DMS53 (cell line): ENCODE data around the gene SRXN1.
A peak's percentile ranks its signal among the peaks of the same experiment; 100 is the strongest.
"Not testable (repeated sequence)": the region's sequence is repeated elsewhere in the genome, so short reads cannot be mapped to it uniquely, and the experiment has no call there.

Source experiments
- DNase-seq: peaks from one replicate; lab custom pipeline; 2025; lab: John Stamatoyannopoulos, UW

Gene SRXN1

DNA sequence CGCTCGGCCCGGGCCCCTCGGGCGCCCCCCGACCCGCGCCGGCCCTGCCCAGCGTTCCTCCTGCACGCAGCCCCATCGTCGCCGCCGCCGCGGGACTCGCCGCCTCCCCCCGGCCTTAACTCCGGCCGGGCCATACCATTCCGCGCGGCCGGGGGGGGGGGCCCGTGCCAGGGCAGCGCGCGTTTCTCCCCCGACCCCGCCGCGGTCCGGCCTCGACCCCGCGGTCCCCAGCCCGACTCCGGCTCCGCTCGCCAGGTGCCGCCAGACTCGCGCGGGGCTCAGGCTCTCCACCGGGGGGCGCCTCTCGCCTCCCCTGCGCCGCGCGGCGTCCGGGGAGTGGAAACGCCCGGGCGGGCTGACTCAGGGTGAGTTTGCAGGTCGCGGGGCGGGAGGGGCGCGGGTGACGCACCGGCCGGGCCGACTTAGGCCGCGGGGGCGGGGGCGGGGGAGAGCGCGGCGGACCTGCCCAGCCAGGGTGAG is at the start of gene SRXN1:
SRXN1 (minus strand) TSS at position 91 of the 480 bp plus-strand sequence; CDS start at position 76, 15 bp downstream.
- DNase-seq = peak; percentile 97

DNA sequence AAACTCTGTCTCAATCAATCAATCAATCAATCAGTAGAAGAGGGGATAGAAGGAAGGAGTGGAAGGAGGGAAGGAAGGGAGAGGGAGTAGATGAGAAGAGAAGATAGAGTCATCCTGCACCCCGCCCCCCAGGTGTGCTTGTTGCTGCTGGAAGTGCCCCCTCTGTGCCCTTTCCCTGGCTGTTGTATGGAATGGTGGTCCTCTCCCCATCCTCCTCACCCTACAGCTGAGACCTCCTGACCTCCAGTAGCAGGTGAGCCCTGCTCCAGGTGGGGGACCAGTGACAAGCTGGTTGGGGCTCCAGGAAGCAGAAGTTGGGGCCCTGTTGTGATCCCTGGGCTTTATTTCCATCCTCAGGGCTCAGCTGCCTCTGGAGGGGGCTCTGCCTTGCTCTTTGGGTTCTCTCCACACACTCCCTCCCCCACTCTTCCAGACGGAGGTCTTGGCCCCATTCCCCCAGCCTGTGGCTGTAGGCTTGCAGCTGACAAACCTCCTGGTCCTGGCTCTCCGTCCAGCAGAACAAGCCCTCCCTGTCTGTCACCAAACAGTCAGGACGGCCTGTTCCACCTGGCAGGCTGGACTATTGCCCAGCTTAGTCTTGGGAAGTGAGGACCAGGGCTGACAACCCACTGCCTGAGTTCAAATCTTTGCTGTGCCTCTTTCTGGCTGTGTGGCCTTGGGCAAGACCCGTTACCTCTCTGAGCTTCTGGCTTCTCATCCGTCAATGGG is 48.6 kb upstream of the SRXN1 start:
- no peak for DNase-seq

DNA sequence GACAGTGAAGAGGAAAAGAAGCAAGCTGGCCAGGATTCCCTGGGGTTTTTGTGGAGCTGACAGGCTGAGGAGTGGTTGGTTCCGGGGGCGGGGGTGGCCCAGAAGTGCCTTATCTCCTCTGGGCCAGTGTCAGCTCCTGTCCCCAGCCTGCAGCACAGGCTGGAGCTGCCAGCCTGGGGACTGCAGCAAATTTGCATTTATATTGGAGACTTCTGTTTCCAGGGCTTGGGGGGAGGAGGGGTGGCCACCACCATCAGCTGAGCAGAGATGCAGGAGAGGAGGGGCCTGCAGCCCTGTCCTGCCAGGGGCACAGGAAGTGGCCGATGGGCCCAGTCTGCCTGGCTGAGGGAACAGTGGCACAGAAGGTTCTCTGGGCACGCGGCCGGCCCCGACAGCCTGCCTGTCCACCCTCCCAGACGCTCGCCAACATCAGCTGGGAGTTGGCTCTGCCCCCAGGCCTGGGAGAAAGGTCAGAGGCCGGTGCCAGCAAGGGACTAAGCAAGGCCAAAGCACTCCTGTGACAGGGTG is 46.9 kb upstream of the SRXN1 start:
- no peak for DNase-seq

DNA sequence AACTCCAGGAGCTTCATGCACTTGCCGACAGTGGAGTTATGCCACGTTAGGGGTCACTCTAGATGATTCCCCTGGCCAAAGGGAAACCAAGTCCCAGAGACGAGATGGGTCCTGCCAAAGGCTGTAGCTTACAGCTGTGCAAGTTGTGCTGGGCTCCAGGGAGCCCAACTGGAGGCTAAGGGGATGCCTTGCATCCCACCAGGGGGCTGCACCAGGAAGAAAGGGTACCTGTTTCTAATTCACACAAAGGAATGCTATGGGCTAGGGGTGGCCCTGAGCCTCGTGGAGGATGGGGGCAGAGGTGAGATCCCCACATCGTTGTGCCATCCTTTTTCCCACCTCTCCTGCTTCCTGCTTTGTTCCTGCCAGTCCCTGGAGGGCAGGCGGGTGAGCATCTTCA is 46.3 kb upstream of the SRXN1 start:
- DNase-seq = no peak

DNA sequence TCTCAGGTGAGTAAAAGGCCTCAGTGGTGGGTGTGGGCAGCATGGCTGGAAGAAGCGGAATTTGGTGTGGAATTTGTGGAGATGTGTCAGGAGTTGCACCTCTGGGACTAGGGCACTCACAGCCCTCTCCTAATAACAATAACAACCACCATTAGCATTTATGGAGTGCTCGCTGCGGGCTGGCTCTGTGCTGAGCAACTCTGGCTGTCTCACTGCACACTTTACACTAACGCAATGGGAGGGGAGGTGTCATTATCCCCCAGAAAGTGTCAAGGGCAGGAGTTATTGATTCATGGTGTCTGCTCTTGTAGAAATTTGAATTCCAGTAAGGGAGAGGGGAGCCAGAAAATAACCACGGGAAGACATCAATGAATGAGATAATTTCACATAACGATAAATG is 45.3 kb upstream of the SRXN1 start:
- no peak for DNase-seq

DNA sequence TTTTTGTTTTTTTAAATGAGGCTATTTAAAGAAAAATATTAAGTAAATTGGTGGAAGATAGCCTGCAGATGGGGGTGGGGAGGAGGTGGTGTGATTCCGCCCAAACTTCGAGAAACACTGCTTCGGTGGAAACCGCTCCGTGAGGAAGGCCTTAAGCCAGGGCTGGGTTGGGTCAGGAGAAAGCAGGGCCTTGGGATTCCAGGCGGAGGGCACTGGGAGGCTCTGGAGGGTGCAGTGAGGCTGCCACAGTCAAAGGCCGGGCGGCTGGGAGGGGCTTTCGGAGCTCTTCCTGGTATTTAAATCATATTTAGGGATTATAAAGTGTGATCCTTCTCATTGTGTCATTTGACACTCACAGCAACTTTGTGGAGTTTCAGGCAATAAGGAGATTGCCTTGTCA is 44.8 kb upstream of the SRXN1 start:
- no peak for DNase-seq

DNA sequence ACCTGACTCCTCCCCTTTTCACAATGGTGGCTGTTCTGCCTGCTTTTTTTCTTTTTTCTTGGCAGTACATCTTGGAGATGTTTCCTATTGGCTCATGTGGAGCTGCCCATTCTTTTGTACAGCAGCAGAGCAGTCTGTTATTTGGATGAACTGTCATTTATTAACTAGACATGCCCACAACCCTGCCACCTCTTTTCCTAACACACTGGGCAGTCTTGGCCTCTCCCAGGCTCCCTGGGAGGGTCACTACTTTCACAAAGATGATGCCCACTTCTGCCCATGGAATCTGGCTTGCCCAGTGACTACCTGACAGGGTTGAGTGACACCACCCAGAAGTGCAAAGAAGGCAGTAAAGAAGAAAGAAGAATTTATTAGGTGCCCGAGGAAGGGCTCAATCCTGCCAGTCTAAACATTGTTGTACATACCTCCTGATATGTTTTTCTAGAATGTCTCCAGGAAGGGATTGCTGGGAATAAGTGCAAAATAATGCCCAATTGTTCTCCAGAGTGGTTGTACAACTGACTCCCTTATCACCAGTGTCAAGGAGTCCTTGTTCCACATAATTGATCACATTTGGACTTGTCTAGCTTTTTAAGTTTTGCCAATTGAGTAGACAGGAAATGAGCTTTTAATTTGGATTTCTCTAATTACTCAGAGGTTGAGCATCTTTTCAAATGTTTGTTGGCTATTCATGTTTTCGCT is 42.3 kb upstream of the SRXN1 start:
- DNase-seq = peak; percentile 24

DNA sequence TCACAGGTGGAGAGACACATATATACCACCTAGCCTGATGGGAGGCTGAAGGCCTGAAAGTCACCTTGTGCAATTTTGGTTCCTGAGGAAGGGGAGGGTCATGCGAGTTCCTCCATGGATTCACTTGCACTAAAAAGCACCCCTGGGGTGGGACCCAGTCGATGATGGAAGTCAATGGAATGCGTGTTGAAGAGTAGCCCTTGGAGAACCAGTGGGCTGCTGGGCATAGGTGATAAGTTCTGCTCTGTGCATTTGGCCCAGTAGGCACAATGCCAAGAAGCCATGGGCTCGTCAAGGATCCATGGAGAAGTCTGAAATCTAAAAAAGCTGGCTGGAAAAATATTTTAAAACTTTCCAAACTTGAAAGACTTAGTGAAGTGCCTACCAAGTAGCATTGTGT is 41.5 kb upstream of the SRXN1 start:
- DNase-seq = no peak

DNA sequence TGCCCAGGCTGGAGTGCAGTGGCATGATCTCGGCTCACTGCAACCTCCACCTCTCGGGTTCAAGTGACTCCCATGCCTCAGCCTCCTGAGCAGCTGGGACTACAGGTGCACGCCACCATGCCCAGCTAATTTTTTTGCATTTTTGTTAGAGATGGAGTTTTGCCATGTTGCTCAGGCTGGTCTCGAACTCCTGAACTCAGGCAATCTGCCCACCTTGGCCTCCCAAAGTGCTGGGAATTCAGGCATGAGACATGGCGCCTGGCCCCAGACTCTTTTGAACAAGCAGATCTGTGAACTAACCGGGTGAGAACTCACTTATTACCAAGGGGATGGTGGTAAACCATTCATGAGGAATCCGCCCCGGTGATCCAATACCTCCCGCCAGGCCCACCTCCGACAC is 40.8 kb upstream of the SRXN1 start:
- DNase-seq = not testable (repeated sequence)

DNA sequence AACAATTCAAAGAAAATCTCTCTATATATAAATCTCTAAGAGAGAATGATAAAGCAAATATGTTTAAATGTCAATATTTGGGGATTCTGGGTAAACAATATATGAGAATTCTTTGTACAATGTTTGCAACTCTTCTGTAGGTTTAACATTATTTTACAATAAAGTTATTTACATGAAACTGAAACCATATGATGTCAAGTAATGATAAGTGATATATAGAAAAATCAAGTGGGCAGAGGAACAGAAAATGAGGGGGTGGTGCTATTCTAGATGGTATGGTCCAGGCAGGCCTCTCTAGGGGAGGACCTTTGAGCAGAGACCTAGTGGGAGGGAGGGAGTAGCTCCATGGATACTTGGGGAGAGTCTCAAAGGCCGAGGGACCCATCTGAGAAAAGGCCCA is 39.0 kb upstream of the SRXN1 start:
- no peak for DNase-seq

DNA sequence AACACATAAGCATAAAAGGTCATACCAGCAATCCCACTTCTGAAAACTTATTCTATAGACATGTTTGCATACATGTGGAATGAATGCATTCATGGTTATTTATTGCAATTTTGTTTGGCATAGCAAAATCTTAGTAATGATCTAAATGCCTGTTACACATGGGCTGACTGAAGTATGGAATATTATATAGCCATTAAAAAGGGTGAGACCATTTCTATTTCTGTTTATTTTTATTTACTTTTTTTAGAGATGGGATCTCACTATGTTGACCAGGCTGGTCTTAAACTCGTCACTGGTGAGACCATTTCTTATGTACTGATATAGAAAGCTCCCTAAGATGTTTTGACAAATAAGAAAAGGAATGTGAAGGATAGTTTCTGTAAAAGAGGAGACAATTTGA is 36.9 kb upstream of the SRXN1 start:
- DNase-seq = no peak

DNA sequence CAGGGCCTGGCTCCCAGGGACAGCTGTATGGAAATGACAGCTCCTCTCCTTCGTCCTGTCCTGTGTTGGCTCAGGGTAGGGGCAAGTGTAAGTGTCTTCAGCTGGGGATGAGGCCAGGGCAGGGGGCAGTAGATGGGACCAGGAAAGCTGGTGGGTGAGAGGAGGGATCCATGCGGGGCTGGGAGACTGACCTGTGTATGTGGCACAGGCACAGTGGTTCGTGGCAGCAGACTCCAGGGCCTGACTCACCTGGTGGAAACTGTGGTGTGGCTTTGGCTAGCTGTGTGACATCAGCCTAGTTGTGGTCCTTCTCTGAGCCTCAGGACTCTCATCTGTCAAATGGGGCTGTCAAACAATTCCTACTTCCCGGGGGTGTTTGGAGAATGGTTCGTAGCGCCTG is 36.3 kb upstream of the SRXN1 start:
- no peak for DNase-seq

DNA sequence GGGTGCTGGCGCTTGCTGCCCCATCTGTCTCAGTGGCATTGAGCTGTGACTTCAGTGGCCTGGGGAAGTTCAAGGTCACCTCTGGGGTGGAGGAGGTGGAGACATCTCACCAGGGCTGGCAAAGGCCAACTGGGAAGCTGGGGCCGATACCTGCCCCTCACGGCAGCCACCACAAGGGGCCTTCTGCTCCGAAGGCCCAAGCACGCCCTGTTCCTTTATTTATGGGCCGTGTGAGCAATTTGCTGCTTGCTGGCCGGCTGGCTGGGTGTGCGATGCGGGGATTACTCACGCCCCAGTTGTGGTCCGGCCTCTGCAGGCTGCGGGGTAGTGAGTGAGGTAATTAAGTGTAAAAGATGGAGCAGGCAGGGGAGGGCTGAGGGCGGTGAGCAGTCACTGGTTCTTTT is 35.8 kb upstream of the SRXN1 start:
- DNase-seq = no peak

DNA sequence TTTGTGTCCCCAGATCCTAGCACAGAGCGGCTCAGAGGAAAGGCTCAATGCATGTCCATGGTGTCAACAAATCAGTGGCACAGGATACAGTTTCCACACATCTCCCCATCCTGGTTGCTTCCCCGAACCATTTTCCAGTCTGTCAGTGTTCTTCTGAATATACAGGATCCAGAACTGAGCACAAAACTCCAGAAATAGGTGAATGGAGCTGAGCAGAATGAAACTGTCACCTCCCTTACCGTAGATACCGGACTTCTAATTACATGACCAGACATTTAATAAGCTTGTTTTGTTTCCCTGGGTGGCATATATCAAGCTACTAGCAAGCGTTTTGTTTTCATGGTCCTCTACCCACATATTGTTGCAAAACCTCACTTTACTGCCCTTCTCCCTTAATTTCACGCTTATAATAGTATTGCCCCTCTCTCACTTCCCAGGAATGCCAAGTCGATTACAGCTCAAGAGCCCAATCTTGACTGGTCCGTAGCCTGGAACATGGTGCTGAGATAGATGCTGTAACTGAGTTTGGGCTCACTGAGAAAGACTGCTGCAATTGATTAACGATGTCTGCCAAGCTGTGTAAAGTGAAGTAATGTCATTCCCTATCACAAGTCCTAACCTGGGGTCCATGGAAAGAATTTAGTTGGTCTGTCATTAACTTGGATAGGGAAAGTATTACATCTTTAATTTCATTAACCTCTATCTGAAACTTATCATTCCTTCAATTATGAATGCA is 34.6 kb upstream of the SRXN1 start:
- no peak for DNase-seq

DNA sequence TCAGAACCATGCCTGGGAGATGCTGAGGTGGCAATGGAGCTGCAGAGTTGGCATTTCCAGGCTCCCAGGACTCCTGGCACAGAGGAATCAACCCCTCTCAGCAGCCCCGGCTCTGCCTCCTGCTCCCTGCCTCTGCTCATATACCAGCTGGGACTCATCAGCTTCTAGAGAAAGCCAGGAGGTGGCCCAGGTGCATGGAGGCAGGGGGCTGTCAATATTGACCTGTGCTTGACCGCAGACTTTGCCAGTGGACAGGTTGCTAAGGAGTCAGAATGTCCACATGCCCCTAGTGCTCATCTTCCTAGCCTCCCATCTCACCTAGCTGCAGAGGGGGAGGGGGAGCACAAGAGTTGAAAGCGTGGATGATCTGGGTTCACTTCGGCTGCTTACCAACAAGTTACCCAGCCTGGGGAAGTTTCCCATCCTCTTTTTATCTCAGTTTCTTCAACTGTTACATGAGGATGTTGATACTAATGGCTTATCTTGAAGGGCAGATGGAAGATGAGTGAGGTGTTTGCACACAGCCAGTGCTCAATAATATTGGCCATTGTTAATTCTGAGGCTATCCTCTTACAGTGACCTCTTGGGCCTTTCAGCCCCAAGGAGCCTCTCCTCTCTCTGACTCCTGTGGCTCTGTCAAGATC is 31.8 kb upstream of the SRXN1 start:
- no peak for DNase-seq

DNA sequence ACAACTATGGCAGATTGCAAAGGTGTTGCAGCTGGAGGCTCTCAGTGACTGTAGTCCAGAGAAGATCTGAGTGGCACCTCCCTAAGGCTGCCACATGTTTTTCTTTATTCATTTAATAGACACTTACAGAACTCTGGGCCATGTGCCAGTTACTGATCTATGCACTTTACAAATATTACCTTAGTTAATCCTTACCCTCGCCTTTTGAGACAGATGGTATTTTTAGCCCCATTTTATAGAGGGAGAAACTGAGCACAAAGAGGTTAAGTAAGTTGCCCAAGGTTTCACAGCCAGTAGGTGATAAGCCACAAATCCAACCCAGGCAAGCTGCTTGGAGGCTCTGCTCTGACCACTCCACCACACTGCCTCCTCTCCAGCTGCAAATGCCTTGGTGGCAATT is 29.1 kb upstream of the SRXN1 start:
- peak; percentile 70 for DNase-seq

DNA sequence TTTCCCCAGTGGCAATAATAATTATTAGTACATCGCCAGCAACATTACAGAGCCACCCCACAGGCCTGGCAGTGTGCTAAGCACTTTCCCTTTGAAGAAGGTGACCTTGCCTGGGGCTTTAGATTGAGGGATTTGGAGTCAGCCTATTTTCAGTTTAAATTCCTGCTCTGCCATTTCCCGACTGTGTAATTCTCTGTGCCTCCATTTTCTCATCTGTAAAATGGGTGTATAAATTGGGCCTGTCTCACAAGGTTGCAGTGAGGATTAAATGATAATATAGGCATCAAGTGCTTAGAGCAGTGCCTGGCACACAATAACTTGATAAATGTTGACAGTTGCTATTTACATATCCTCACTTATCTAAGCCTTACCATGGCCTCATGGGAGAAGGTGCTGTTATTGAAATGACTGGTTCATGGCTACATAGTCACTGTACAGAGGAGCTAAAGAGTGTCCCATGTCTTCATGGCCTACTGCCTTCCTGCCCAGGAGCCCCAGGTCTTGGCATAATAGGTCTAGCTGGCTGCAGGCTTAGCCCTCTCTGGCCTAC is 27.7 kb upstream of the SRXN1 start:
- peak; percentile 69 for DNase-seq

DNA sequence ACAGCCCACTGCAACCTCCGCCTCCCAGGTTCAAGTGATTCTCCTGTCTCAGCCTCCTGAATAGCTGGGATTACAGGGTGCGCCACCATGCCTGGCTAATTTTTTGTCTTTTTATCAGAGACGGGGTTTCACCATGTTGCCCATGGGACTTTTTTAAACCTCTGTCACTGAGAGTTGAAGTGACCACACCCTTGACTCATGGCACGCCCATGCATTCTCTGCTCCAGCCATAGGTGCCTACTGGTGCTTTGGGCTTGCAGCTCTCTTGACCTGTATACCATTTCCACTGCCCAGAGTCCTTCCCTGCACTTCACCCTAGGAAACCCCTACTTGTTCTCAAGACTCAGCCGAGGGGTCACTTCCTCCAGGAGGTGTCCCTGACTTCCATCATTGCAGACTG is 25.0 kb upstream of the SRXN1 start:
- DNase-seq = no peak

DNA sequence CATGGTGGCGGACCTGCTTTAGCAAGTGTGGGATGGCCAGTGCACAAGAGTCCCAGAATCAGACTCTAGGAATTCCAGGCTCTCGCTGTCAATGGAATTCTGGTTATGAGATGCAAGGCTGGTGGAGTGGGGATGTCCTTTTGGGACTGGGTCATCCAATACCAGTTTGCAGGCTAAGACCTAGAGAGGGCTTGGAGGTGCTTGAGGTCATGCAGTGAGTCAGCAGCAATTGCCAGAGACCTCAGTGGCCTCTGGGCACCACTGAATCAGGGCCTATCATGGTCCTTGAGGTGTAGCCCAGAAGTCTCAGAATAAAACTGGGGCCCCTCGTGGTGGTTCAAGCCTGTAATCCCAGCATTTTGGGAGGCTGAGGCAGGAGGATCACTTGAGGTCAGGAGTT is 24.0 kb upstream of the SRXN1 start:
- peak; percentile 50 for DNase-seq

DNA sequence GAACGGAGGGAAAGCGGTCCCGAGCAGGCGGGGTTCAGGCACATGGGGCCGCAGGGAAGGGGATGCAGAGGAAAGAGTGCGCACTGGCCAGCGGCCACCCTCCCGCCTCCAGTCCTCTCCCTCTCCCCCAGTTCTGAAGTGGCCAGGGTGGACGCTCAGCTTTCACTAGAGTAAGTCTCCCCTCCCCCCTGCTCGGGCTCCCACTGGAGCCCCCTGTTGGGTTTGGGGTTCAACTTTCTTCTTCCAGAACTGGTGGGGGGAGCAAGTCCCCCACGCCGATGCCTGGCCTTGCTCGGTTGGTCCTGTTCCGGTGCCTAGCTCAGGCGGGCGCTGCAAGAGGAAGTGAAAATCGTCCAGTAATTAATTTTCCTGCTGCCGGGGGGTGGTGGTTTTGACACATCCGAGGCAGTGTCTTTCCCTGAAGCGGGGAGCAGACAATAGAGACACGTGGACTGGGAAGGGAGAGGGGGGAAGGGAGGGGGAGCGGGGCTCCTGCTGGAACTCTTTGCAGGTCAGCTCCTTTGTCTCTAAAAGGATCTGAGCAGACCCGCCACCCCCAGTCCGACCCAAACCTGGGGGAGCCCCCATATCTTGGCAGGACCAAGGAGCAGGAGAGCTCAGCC is 23.4 kb upstream of the SRXN1 start:
- DNase-seq = peak; percentile 66
